Measurements from ENCODE around the gene NLGN4X.

Gene NLGN4X

DNA sequence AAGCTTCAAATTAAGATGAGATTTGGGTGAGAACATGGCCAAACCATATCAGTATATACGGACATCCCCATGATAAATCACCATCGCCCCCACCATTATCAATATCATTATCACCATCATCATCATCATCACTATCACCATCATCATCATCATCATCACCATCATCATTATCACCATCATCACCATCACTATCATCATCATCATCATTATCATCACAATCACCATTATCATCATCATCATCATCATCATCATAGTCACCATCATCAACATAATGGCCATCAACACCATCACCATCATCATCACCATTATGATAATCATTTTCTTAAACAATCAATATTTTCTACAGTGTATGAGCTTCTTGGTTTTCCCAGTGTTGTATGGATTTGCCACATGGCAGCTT is 360.9 kb downstream of the NLGN4X start:
- no peak for DNase-seq (ENCODE audit: low read depth)

DNA sequence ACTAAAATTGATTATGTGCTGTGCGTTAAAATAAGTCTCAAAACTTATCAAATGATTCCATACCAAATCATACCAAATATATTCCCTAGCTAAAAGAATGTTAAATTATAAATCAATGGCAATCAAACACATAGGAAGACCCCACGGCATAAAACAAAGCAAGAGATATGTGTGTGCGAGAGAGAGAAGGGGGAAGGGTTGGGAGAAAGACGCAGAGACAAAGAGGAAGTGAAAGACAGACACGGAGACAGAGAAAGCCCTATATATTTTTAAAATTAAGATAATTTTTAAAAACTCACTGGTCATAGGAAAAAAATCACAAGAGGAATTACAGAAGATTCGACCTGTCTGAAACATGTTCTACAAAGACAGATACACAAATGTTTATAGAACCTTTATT is 371.4 kb downstream of the NLGN4X start:
- no peak for DNase-seq (ENCODE audit: low read depth)

GRCh38 chrX:5852941-5853340 is 375.7 kb downstream of the NLGN4X start:
- no peak for DNase-seq (ENCODE audit: low read depth)

GRCh38 chrX:5842601-5843000 is 386.1 kb downstream of the NLGN4X start:
- DNase-seq (ENCODE audit: low read depth), result no peak

Data from EH (cell line).